Neural progenitor cell (in vitro differentiated cells): ENCODE results near the gene ELP1.
"Not testable (repeated sequence)": the region's sequence is repeated elsewhere in the genome, so short reads cannot be mapped to it uniquely, and the experiment has no call there.

Experiments used
- EZH2 ChIP-seq: fragments of 200-600 bp; sonication (generic); IDR thresholded peaks from 2 replicates; pipeline ENCODE4 v1.6.1; 2017; ENCODE audit warnings: antibody characterized with exemption, mild to moderate bottlenecking, moderate library complexity
- TF ChIP-seq, protein P1 (sequence below): fragments of 200-600 bp; sonication (generic); IDR thresholded peaks from 2 replicates; pipeline ENCODE4 v1.5.1; 2017; ENCODE audit warnings: antibody characterized with exemption, mild to moderate bottlenecking

DNA sequence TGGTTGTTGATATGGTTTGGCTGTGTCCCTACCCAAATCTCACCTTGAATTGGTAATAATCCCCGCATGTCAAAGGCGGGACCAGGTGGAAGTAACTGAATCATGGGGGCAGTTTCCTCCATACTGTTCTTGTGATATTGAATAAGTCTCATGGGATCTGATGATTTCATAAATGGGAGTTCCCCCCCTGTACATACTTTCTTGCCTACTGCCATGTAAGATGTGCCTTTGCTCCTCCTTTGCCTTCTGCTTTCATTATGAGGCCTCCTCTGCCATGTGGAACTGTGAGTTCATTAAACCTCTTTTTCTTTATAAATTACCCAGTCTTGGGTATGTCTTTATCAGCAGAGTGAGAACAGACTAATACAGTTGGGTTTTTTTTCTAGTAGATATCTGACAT lies 37.5 kb upstream of the ELP1 start:
- TF ChIP-seq, protein P1, sequence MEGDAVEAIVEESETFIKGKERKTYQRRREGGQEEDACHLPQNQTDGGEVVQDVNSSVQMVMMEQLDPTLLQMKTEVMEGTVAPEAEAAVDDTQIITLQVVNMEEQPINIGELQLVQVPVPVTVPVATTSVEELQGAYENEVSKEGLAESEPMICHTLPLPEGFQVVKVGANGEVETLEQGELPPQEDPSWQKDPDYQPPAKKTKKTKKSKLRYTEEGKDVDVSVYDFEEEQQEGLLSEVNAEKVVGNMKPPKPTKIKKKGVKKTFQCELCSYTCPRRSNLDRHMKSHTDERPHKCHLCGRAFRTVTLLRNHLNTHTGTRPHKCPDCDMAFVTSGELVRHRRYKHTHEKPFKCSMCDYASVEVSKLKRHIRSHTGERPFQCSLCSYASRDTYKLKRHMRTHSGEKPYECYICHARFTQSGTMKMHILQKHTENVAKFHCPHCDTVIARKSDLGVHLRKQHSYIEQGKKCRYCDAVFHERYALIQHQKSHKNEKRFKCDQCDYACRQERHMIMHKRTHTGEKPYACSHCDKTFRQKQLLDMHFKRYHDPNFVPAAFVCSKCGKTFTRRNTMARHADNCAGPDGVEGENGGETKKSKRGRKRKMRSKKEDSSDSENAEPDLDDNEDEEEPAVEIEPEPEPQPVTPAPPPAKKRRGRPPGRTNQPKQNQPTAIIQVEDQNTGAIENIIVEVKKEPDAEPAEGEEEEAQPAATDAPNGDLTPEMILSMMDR, result not testable (repeated sequence)
- TF ChIP-seq EZH2, result not testable (repeated sequence)
